HG02870 (cell line): ENCODE data around the gene PTPRN2.

Experiments used
- ATAC-seq: cut with Tn5 transposase; IDR thresholded peaks from one replicate; pipeline ENCODE4 v1.9.1; 2021; ENCODE audit warnings: mild to moderate bottlenecking, moderate library complexity; ENCODE audit not compliant: unreplicated experiment

Gene PTPRN2

GRCh38 chr7:158247758-158248487 is 339.7 kb downstream of the PTPRN2 start:
- ATAC-seq = no peak

DNA sequence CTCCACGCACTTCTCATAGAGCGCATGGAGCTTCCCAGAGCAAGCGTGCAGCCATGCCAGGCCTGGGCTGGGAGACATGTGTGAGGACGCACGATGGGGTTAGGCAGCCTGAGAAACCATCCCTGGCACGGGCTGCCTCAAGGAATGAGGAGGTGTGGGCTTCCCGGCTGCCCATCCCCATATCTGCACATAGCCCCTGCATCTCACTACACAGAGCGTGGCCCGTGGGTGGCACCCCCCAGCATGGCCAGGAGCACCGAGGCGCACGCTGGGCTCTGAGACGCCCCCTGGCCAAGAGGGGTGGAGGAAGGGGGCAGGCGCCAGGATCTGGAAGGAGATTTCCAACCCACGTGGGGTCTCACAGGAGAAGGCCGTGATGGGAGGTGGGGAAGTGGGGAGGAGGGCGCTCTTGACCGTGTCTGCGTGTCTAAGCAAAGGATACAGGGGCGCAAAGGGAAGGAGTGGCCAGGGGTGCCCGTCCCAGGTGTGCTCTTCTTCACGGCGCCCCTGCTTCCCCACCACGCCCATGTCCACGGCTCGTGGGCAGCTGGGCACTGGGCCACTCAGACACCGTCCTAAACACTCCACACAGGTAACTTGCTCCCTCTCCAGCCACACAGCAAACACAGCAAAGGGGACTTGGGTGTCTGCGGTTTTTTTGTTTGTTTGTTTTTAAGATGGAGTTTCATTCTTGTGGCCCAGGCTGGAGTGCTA is 340.5 kb downstream of the PTPRN2 start:
- no peak for ATAC-seq

- no peak for ATAC-seq
Observed at GRCh38 chr7:158246272-158246959, 341.2 kb downstream of the PTPRN2 start.

DNA sequence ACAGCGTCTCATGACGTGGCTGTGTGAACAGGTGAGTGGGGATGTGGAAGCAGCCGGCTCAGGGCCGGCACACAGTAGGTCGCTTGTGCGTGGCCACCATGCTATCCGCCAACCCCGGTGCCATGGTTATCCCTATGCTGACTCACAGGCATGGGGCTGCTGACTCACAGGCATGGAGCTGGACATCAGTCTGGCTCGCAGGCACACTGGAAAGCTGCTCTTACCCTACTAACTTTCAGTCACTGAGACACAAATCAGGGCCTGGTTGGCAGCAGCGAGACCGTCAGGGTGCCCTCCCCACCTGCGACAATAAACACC is 341.9 kb downstream of the PTPRN2 start:
- ATAC-seq = no peak

DNA sequence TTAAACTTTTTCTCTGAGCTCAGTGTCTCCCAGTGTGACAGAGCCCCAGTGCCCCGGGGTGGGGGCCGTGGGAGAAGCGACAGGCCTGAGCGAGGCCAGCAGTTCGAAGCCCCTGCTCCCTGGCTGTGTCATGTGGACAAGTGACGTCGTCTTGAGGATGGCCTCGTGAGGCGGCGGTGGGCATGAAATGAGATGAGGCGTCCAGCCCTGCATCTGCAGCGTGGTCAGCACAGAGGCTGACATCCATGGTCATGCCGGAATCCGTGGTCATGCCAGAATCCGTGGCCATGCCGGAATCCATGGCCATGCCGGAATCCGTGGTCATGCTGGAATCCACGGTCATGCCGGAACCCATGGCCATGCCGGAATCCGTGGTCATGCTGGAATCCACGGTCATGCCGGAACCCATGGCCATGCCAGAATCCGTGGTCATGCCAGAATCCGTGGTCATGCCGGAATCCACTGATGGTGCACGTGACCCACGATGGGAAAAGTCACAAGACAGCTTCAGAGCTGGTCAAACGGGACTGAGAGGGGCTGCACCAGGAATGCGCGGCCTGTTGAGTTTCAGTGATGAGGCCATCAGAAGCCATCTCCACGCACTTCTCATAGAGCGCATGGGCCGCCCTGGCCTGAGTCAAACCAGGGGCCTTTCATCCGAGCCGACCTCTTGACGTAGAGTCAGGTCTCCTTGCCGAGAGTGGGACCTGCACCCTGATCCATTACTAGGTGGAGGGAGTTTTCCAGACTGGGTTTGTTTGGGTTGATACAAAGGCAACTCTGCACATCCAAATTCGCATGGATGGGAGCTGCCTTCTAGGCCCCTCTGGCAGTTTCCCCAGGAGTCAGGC is 342.5 kb downstream of the PTPRN2 start:
- ATAC-seq = no peak

DNA sequence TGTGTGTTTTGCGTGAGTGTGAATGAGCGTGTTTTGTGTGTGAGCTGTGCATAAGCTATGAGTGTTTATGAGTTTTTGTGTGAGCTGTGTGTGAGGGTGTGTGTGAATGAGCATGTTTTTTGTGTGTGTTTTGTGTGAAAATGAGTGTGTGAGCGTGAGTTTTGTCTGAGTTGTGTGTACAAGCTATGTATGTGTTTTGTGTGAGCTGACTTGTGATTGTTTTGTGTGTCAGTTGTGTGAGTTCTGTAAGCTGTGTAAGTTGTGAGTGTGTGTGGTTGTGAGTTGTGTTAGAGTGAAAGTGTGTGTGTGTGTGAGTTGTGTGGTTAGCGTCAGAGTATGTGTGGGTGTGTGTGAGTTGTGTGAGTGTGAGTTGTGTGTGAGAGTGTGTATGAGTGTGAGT is 343.2 kb downstream of the PTPRN2 start:
- ATAC-seq = no peak

- no peak for ATAC-seq
Observed at GRCh38 chr7:158241919-158242318, 345.7 kb downstream of the PTPRN2 start.

DNA sequence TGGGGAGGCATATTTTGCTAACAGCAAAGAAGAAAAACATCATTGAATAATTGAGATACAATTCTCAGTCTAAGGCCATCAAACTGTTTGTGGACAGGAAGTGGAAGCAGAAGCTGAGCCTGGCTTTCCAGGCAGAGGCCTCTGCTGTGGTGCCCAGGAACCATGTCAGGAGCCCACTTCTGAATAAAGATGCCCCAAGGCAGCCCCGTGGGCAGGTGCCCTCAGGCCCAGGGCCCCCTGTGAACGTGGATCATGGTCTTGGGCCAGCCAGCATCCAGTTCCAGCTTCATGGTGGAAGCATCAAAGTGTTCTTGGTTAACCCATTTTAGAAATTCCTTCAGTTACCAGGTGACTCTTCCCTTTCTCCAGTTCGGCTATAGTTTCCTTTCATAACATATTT is 346.8 kb downstream of the PTPRN2 start:
- ATAC-seq = no peak

- ATAC-seq = no peak
Observed at GRCh38 chr7:158239290-158239981, 348.2 kb downstream of the PTPRN2 start.

- no peak for ATAC-seq
Observed at GRCh38 chr7:158238616-158239289, 348.9 kb downstream of the PTPRN2 start.

- no peak for ATAC-seq
Observed at GRCh38 chr7:158237672-158238335, 349.8 kb downstream of the PTPRN2 start.

GRCh38 chr7:158236400-158236799 is 351.2 kb downstream of the PTPRN2 start:
- ATAC-seq = no peak

- ATAC-seq = no peak
Observed at GRCh38 chr7:158235862-158236261, 351.8 kb downstream of the PTPRN2 start.

DNA sequence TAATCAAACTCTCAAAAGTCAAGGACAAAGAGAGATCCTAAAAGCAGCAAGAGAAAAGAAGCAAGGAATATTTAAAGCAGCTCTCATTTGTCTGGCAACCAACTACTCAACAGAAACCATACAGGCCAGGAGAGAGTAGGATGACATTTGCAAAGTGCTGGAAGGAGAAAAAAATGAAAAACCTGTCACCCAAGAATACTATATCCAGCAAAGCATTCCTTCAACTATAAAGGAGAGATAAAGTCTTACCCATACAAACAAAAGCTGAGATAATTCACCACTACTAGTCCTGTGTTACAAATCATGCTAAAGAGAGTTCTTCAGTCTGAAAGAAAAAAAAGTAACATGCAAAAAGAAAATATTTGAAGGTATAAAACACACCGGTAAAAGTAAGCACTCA is 357.7 kb downstream of the PTPRN2 start:
- ATAC-seq = no peak

DNA sequence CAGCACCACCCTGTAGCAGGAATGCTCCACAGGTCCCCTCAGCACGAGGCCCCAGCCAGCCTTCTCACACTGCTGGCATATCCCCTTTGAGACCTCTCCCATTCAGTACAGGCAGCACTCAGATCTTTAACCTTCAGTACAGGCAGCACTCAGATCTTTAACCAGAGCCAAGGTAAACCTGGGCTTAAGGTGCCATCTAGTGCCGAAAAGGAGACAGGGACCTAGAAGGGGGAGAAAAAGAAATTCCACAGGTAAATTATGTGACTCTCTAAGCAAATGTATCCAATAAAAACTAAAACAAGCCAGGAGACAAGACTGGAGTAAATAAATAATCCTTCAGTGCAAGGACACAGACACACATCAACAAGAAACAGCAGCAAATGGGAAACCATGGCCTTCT is 358.6 kb downstream of the PTPRN2 start:
- ATAC-seq = no peak

DNA sequence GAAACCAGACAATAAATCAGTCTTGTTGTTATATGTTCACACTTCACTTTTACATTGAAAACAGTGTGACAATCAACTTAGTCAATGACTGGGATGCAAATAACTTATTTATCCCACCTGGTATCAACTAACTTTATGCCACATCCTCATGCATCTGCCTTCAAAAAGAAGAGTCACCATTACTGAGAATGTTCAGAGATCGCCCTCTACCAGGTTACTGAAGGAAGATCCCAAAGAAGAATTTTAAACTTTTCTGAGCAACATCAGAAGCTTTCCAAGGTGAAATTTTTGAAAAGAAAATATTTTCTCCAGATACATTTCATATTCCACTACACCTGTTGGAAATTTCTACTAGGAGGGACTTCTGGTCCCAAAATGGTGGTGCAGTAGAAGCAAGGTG is 359.5 kb downstream of the PTPRN2 start:
- ATAC-seq = no peak

DNA sequence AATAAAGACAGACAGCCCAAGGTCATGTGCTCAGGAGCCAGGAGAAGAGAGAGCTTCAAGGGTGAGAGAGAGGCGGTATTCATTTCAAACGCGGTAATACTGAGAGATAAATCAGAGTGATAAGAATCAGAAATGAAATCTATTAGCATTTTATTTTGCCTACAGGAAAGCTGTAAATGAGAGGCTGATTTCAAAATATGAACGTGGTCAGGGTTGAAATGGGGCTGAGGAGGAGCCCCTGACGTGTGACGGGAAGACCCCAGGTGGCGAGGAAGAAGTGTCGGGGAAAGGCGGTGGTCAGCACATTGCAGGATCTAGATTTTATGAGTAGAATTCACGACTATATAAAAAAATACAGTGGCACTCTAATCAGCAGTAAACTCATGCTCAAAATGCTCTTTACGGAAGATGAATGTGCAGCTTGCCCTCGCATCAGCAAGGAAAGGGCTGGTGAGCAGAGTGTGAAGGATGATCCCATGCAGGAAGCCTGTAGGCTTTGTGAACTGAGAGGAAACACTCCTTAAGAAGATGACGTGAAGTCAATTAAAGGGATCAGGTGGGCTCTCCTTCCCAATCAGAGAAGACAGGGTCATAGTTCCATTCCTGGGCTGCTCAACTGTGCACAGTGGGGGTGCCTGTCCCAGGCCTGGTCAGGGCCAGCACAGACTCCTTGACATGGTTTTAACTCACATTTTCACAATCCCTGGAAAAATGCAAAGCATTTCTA is 360.2 kb downstream of the PTPRN2 start:
- ATAC-seq = no peak

- no peak for ATAC-seq
Observed at GRCh38 chr7:158216198-158216597, 371.4 kb downstream of the PTPRN2 start.

- no peak for ATAC-seq
Observed at GRCh38 chr7:158209435-158209834, 378.2 kb downstream of the PTPRN2 start.
